Neutrophil (primary cell): ENCODE results near the gene FBXO17.

ENCODE experiments used
- H3K27ac ChIP-seq: fragments of 200-600 bp; sonication (generic); 2 replicates; pipeline ENCODE4 v1.5.1; 2016; ENCODE audit warnings: mild to moderate bottlenecking, moderate library complexity
- H3K27me3 ChIP-seq: fragments of 200-600 bp; sonication (generic); 2 replicates; pipeline ENCODE4 v1.6.0; 2016; ENCODE audit warnings: mild to moderate bottlenecking
- H3K36me3 ChIP-seq: fragments of 200-600 bp; sonication (generic); 2 replicates; pipeline ENCODE4 v1.5.1; 2017
- H3K4me1 ChIP-seq, 2 experiments: fragments of 200-600 bp in 1 of 2; sonication (generic) in 1 of 2; 1 replicate in 1 of 2; 2 replicates in 1 of 2; pipeline versions ENCODE4 v1.5.1 to v1.6.1; 2013 to 2016; ENCODE audit warnings: low read depth in 1 of 2, low read length in 1 of 2, mild to moderate bottlenecking in 1 of 2, moderate library complexity in 1 of 2; ENCODE audit not compliant: control insufficient read depth in 1 of 2, insufficient read depth in 1 of 2
- H3K4me3 ChIP-seq, 2 experiments: fragments of 200-600 bp in 1 of 2; sonication (generic) in 1 of 2; 1 replicate in 1 of 2; 2 replicates in 1 of 2; pipeline ENCODE4 v1.5.1; 2013 to 2016; ENCODE audit warnings: low read depth in 1 of 2, low read length in 1 of 2, mild to moderate bottlenecking in 1 of 2, moderate library complexity in 1 of 2
- H3K9me3 ChIP-seq: fragments of 200-600 bp; sonication (generic); 2 replicates; pipeline ENCODE4 v1.5.1; 2016
- CTCF ChIP-seq: fragments of 200-600 bp; sonication (generic); IDR thresholded peaks from 2 replicates; pipeline ENCODE4 v1.5.1; 2016; ENCODE audit warnings: antibody characterized with exemption

Gene FBXO17

GRCh38 chr19:38975214-38975860 is at the start of gene FBXO17:
FBXO17 (minus strand) TSS chr19:38975742; CDS start chr19:38950319, 25,423 bp downstream.
- H3K9me3 ChIP-seq: no peaks in the 10 kb centered on the region
- no peak within 1 kb of the TSS for H3K27ac ChIP-seq
- peaks cover 63% of the 10 kb centered on the region for H3K27me3 ChIP-seq
- TF ChIP-seq CTCF: no peak
- H3K4me3 ChIP-seq: no peak within 1 kb of the TSS
- no peaks in the 10 kb centered on the region for H3K36me3 ChIP-seq
- no peaks in the 10 kb centered on the region for H3K4me1 ChIP-seq

DNA sequence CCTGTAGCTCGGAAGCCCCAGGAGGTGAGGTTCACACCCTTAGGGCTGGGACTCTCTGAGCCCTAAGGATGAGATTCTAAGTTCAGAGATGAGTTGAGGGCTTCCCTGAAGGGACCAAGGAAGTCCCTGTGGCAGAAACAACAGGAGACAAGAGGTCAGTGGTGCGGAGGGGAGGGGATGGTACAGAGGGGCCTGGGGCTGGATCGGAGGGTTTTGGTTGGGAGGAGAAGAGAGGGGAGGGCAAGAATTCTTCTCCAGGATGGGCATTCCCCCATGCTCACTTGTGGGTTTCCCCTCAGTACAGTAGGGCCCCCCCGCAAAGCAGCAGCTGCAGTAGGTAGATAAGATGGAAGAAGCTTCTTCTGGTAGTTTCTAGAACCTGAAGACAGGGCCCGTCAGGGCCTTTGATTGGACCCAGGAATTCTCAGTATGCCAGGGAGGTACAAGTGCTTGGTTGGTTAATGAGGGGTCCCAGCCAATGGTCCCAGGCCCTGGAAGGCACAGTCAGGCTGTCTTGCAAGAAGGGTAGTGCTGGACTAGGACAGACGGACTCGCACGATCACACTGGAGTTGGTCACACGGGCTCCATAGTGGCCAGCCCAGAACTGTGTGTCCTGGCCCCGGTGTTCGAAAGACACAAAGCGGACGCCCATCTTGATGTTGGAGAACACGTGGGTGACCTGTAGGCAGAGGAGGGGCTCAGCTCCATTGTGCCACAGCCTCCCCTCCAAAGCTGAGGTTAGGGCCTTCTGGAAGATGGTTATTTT is 49.5 kb upstream of the FBXO17 start:
- no peaks in the 10 kb centered on the region for H3K9me3 ChIP-seq
- no peaks in the 10 kb centered on the region for H3K36me3 ChIP-seq
- no peaks in the 10 kb centered on the region for H3K4me1 ChIP-seq
- no peak overlapping the region for H3K27ac ChIP-seq
- no peak overlapping the region for H3K4me3 ChIP-seq
- peaks cover 19% of the 10 kb centered on the region for H3K27me3 ChIP-seq
- no peak for TF ChIP-seq CTCF

- no peaks in the 10 kb centered on the region for H3K9me3 ChIP-seq
- H3K36me3 ChIP-seq: no peaks in the 10 kb centered on the region
- H3K4me3 ChIP-seq: no peak overlapping the region
- H3K27me3 ChIP-seq: no peaks in the 10 kb centered on the region
- H3K27ac ChIP-seq: no peak overlapping the region
- H3K4me1 ChIP-seq: no peaks in the 10 kb centered on the region
- no peak for TF ChIP-seq CTCF
Measured at GRCh38 chr19:39021063-39021462, 45.5 kb upstream of the FBXO17 start.

- no peaks in the 10 kb centered on the region for H3K36me3 ChIP-seq
- H3K9me3 ChIP-seq: no peaks in the 10 kb centered on the region
- no peak for TF ChIP-seq CTCF
- no peaks in the 10 kb centered on the region for H3K4me1 ChIP-seq
- no peak overlapping the region for H3K4me3 ChIP-seq
- H3K27me3 ChIP-seq: peaks cover 5% of the 10 kb centered on the region
- no peak overlapping the region for H3K27ac ChIP-seq
Measured at GRCh38 chr19:39017646-39018045, 42.1 kb upstream of the FBXO17 start.

GRCh38 chr19:39017026-39017425 is 41.5 kb upstream of the FBXO17 start:
- TF ChIP-seq CTCF: no peak
- Histone ChIP-seq H3K27ac (no peak overlapping the region), H3K4me1 (no peaks in the 10 kb centered on the region)

More at GRCh38 chr19:39017026-39017425, 41.5 kb upstream of the FBXO17 start:
- Histone ChIP-seq H3K4me3 (no peak overlapping the region), H3K9me3 (no peaks in the 10 kb centered on the region), H3K27me3 (peaks cover 5% of the 10 kb centered on the region), H3K36me3 (no peaks in the 10 kb centered on the region)
